HEK293T (cell line): ENCODE results near the gene CHTF18.

Experiments used
- CTCF ChIA-PET: fragments of 350-600 bp; formaldehyde crosslinking; extraction: SDS; loops from one replicate; lab custom pipeline; 2021; ENCODE audit warnings: antibody characterized with exemption, inconsistent platforms; lab: Yijun Ruan, JAX
- POLR2A ChIA-PET: fragments of 350-600 bp; formaldehyde crosslinking; extraction: SDS; loops from one replicate; lab custom pipeline; 2020; ENCODE audit warnings: antibody characterized with exemption, inconsistent platforms; lab: Yijun Ruan, JAX
- DNase-seq: peaks from one replicate; pipeline ENCODE4 v3.0.0; 2012; ENCODE audit warnings: mixed read lengths; ENCODE audit errors: extremely low spot score
- ARNT ChIP-seq: fragments of 450-650 bp; IDR thresholded peaks from 2 replicates; pipeline ENCODE4 v1.6.1; 2017; ENCODE audit warnings: mild to moderate bottlenecking
- BHLHE40 ChIP-seq: fragments of 450-650 bp; IDR thresholded peaks from 2 replicates; pipeline ENCODE4 v1.6.1; 2016; ENCODE audit warnings: mild to moderate bottlenecking, moderate library complexity, borderline replicate concordance
- CTBP1 ChIP-seq: fragments of 450-650 bp; IDR thresholded peaks from 2 replicates; pipeline ENCODE4 v1.6.1; 2016; ENCODE audit warnings: borderline replicate concordance
- ELF4 ChIP-seq: fragments of 450-650 bp; IDR thresholded peaks from 2 replicates; pipeline ENCODE4 v1.6.1; 2017; ENCODE audit warnings: antibody characterized with exemption
- FOXA1 ChIP-seq: fragments of 450-650 bp; IDR thresholded peaks from 2 replicates; pipeline ENCODE4 v1.6.1; 2016; ENCODE audit warnings: mild to moderate bottlenecking
- FOXK2 ChIP-seq: fragments of 450-650 bp; IDR thresholded peaks from 2 replicates; pipeline ENCODE4 v1.6.1; 2016; ENCODE audit warnings: mild to moderate bottlenecking
- FOXM1 ChIP-seq: fragments of 450-650 bp; IDR thresholded peaks from 2 replicates; pipeline ENCODE4 v1.6.1; 2017; ENCODE audit warnings: mild to moderate bottlenecking, borderline replicate concordance
- HDGF ChIP-seq: fragments of 450-650 bp; IDR thresholded peaks from 2 replicates; pipeline ENCODE4 v1.6.1; 2017; ENCODE audit warnings: antibody characterized with exemption, borderline replicate concordance
- L3MBTL2 ChIP-seq: fragments of 450-650 bp; conservative IDR thresholded peaks from 2 replicates; pipeline ENCODE4 v1.6.1; 2016; ENCODE audit warnings: mild to moderate bottlenecking
- LEF1 ChIP-seq: fragments of 450-650 bp; IDR thresholded peaks from 2 replicates; pipeline ENCODE4 v1.6.1; 2017; ENCODE audit warnings: mild to moderate bottlenecking, borderline replicate concordance
- NFRKB ChIP-seq: fragments of 450-650 bp; IDR thresholded peaks from 2 replicates; pipeline ENCODE4 v1.6.1; 2016; ENCODE audit warnings: mild to moderate bottlenecking, moderate library complexity
- PKNOX1 ChIP-seq: fragments of 450-650 bp; IDR thresholded peaks from 2 replicates; pipeline ENCODE4 v1.6.1; 2016
- SP1 ChIP-seq: fragments of 450-650 bp; IDR thresholded peaks from 2 replicates; pipeline ENCODE4 v1.6.1; 2017
- SUZ12 ChIP-seq: fragments of 450-650 bp; IDR thresholded peaks from 2 replicates; pipeline ENCODE4 v1.6.1; 2016; ENCODE audit warnings: mild to moderate bottlenecking
- TARDBP ChIP-seq: fragments of 450-650 bp; IDR thresholded peaks from 2 replicates; pipeline ENCODE4 v1.6.1; 2016
- ZNF384 ChIP-seq: fragments of 450-650 bp; IDR thresholded peaks from 2 replicates; pipeline ENCODE4 v1.6.1; 2016

Gene CHTF18

GRCh38 chr16:798666-799065, 10.2 kb downstream of the CHTF18 start:
- DNase-seq: no peak
- ChIA-PET CTCF (no interaction called here), POLR2A (interaction anchor here (1.1 to 3.8 kb wide), 3 partner anchors 9 to 79 kb away, joined by 3 to 31 read pairs (median 5); partner anchors contain the start of genes CHTF18 and RPUSD1)
- TF ChIP-seq SP1 (no peak), LEF1 (no peak), ZNF384 (no peak), L3MBTL2 (no peak), SUZ12 (no peak), ARNT (no peak), TARDBP (no peak), PKNOX1 (no peak), BHLHE40 (no peak), CTBP1 (no peak), FOXM1 (no peak), ELF4 (no peak)

- no peak for DNase-seq
- CTCF ChIA-PET: no interaction called here
- TF ChIP-seq SUZ12 (no peak), ZNF384 (no peak), NFRKB (no peak), FOXM1 (no peak), FOXK2 (no peak), PKNOX1 (no peak)
- POLR2A ChIA-PET: interaction anchor here (1.1 to 3.8 kb wide), 3 partner anchors 9 to 80 kb away, joined by 3 to 31 read pairs (median 5); partner anchors contain the start of genes CHTF18 and RPUSD1
Observed at GRCh38 chr16:799111-799947, 10.9 kb downstream of the CHTF18 start.

GRCh38 chr16:799948-800833, 11.8 kb downstream of the CHTF18 start, which contains the start of gene GNG13:
TSS of gene GNG13 (minus strand) at chr16:800734. CDS start at chr16:799077, 1,657 bp downstream.
- CTCF ChIA-PET: no interaction called here
- no peak for DNase-seq
- POLR2A ChIA-PET: interaction anchor here (3.8 kb wide), 1 partner anchor 12 kb away, joined by 31 read pairs; the partner anchor contains the start of genes CHTF18 and RPUSD1
- TF ChIP-seq ARNT (no peak), BHLHE40 (no peak), LEF1 (no peak)

GRCh38 chr16:800834-801511, 12.6 kb downstream of the CHTF18 start:
- ChIA-PET POLR2A (interaction anchor here (3.8 kb wide), 1 partner anchor 13 kb away, joined by 31 read pairs; the partner anchor contains the start of genes CHTF18 and RPUSD1), CTCF (no interaction called here)
- TF ChIP-seq ELF4 (no peak), SP1 (no peak)
- no peak for DNase-seq

GRCh38 chr16:801584-802363, 13.4 kb downstream of the CHTF18 start:
- no peak for DNase-seq
- ChIA-PET POLR2A (interaction anchor here (3.8 kb wide), 1 partner anchor 14 kb away, joined by 31 read pairs; the partner anchor contains the start of genes CHTF18 and RPUSD1), CTCF (no interaction called here)
- TF ChIP-seq ZNF384 (no peak), FOXK2 (no peak), ELF4 (no peak), ARNT (no peak), CTBP1 (no peak), SP1 (no peak), NFRKB (no peak), BHLHE40 (no peak), FOXA1 (no peak), SUZ12 (no peak), HDGF (no peak), PKNOX1 (no peak), LEF1 (no peak), L3MBTL2 (no peak), FOXM1 (no peak), TARDBP (no peak)
